ENCODE measurements around the gene OR13C8.
A peak's percentile ranks its signal among the peaks of the same experiment; 100 is the strongest.

Gene OR13C8

GRCh38 chr9:104608336-104608735 lies 39.4 kb downstream of the OR13C8 start:
- peak; percentile 15 for TF ChIP-seq CTCF (IDR thresholded peaks at IDR 0.05; ENCODE audit: extremely low read depth, insufficient read depth, missing control alignments)
- DNase-seq (ENCODE audit: low spot score): no peak
- in situ Hi-C loops (cut with MboI; ENCODE audit: low pct_unique_long_range_greater_than_20kb, low sequenced_read_pairs, unreplicated experiment): no loop called here

- no peak for TF ChIP-seq CTCF (IDR thresholded peaks at IDR 0.05; ENCODE audit: extremely low read depth, insufficient read depth, missing control alignments)
- no peak for DNase-seq (ENCODE audit: low spot score)
- in situ Hi-C loops (cut with MboI; ENCODE audit: low pct_unique_long_range_greater_than_20kb, low sequenced_read_pairs, unreplicated experiment): no loop called here
These were observed 42.2 kb downstream of the OR13C8 start for GRCh38 chr9:104611213-104611612.

GRCh38 chr9:104617418-104617817 lies 48.5 kb downstream of the OR13C8 start:
- no peak for TF ChIP-seq CTCF (IDR thresholded peaks at IDR 0.05; ENCODE audit: extremely low read depth, insufficient read depth, missing control alignments)
- no peak for DNase-seq (ENCODE audit: low spot score)
- in situ Hi-C loops (cut with MboI; ENCODE audit: low pct_unique_long_range_greater_than_20kb, low sequenced_read_pairs, unreplicated experiment): no loop called here

GRCh38 chr9:104618104-104618503 lies 49.1 kb downstream of the OR13C8 start, which contains the start of gene OR13C9:
Gene OR13C9 (minus strand): TSS chr9:104618204. CDS start chr9:104618204, 0 bp downstream.
- no peak for TF ChIP-seq CTCF (IDR thresholded peaks at IDR 0.05; ENCODE audit: extremely low read depth, insufficient read depth, missing control alignments)
- DNase-seq (ENCODE audit: low spot score): no peak
- in situ Hi-C loops (cut with MboI; ENCODE audit: low pct_unique_long_range_greater_than_20kb, low sequenced_read_pairs, unreplicated experiment): no loop called here
